GM12878 (cell line): ENCODE measurements around the gene TMBIM6. TPM values are rescaled to one million over a fixed set of nuclear protein-coding genes. Genes with fewer than 3 reads are reported as not detected.
A peak's percentile ranks its signal among the peaks of the same experiment; 100 is the strongest.

Experiments used
- ATAC-seq: fragments of 200-7000 bp; cut with Tn5 transposase; 3 replicates; pipeline ENCODE4 v1.9.1; 2020; ENCODE audit warnings: mild to moderate bottlenecking, moderate library complexity
- BruUV-seq: library from RNA; stranded (reverse); fragments of 400-500 nt; replicated peaks from 2 replicates; lab custom pipeline; 2021; lab: Mats Ljungman, UMichigan
- CTCF ChIA-PET: fragments of 300-600 bp; sonication (Branson Sonifier 250); formaldehyde crosslinking; extraction: SDS; loops from one replicate; lab custom pipeline; 2021; ENCODE audit warnings: inconsistent platforms; lab: Yijun Ruan, JAX
- POLR2A ChIA-PET: fragments of 350-600 bp; formaldehyde crosslinking; extraction: SDS; loops from one replicate; lab custom pipeline; 2021; ENCODE audit warnings: inconsistent platforms; lab: Charles Lee
- RAD21 ChIA-PET: fragments of 300-600 bp; sonication (Branson Sonifier 250); formaldehyde crosslinking; loops from one replicate; lab custom pipeline; 2023; ENCODE audit warnings: antibody characterized with exemption; ENCODE audit not compliant: unreplicated experiment; lab: Charles Lee
- SMC1A ChIA-PET: fragments of 300-600 bp; sonication (Branson Sonifier 250); formaldehyde crosslinking; loops from one replicate; lab custom pipeline; 2023; ENCODE audit not compliant: unreplicated experiment, uncharacterized antibody; lab: Charles Lee
- DNase-seq: peaks from one replicate; pipeline ENCODE4 v3.0.0-alpha.2; 2011; ENCODE audit warnings: low read depth, low spot score
- FAIRE-seq: peaks from 3 replicates; lab custom pipeline; 2011; peaks lifted over from hg19 to GRCh38; lab: Jason Lieb, UNC
- H2AFZ ChIP-seq: 2 replicates; pipeline ENCODE4 v1.6.0; 2011; ENCODE audit warnings: low read depth, low read length, control low read depth; ENCODE audit not compliant: control insufficient read depth
- H3K27ac ChIP-seq: 2 replicates; pipeline ENCODE4 v1.5.1; 2011; ENCODE audit warnings: control low read depth; ENCODE audit not compliant: control insufficient read depth, insufficient read depth
- H3K27me3 ChIP-seq, 2 experiments: replicated peaks in 1 of 2; 2 replicates each; pipeline versions ENCODE4 v1.6.0 to v1.6.1; 2011; ENCODE audit warnings: low read length in 1 of 2; ENCODE audit not compliant: control insufficient read depth in 2 of 2, insufficient read depth in 2 of 2
- H3K36me3 ChIP-seq, 2 experiments: 2 replicates each; pipeline ENCODE4 v1.5.1; 2011; ENCODE audit warnings: low read length in 1 of 2; ENCODE audit not compliant: control insufficient read depth in 2 of 2, insufficient read depth in 2 of 2
- H3K4me1 ChIP-seq: 2 replicates; pipeline ENCODE4 v1.6.1; 2011; ENCODE audit warnings: mild to moderate bottlenecking, low read length, moderate library complexity, mixed read lengths; ENCODE audit not compliant: control insufficient read depth, insufficient read depth
- H3K4me2 ChIP-seq: 2 replicates; pipeline ENCODE4 v1.6.0; 2011; ENCODE audit warnings: control low read depth; ENCODE audit not compliant: control insufficient read depth, insufficient read depth
- H3K4me3 ChIP-seq: fragments of 200-600 bp; sonication (generic); 2 replicates; pipeline ENCODE4 v1.5.1; 2016
- H3K79me2 ChIP-seq: 2 replicates; pipeline ENCODE4 v1.6.0; 2011; ENCODE audit warnings: low read length; ENCODE audit not compliant: control insufficient read depth, insufficient read depth
- H3K9ac ChIP-seq: 2 replicates; pipeline ENCODE4 v1.8.0; 2011; ENCODE audit warnings: low read length, control low read depth, mixed read lengths; ENCODE audit not compliant: control insufficient read depth, insufficient read depth
- H3K9me3 ChIP-seq: replicated peaks from 3 replicates; pipeline ENCODE4 v1.5.1; 2011; ENCODE audit warnings: mild to moderate bottlenecking, low read length; ENCODE audit not compliant: control insufficient read depth, insufficient read depth
- H4K20me1 ChIP-seq: 2 replicates; pipeline ENCODE4 v1.6.0; 2011; ENCODE audit not compliant: control insufficient read depth, insufficient read depth
- BCL11A ChIP-seq: IDR thresholded peaks from 2 replicates; pipeline ENCODE4 v1.6.1; 2011; ENCODE audit warnings: low read depth, low read length
- BMI1 ChIP-seq: fragments of 450-650 bp; IDR thresholded peaks from 2 replicates; pipeline ENCODE4 v1.6.1; 2016; ENCODE audit warnings: mild to moderate bottlenecking, moderate library complexity, borderline replicate concordance
- CEBPZ ChIP-seq: fragments of 150-350 bp; IDR thresholded peaks from 2 replicates; pipeline ENCODE4 v1.6.1; 2016; ENCODE audit warnings: low read depth, low read length
- EED ChIP-seq: sonication (generic); IDR thresholded peaks from 2 replicates; pipeline ENCODE4 v1.6.1; 2016; ENCODE audit warnings: antibody characterized with exemption, low read depth
- IKZF1 ChIP-seq: fragments of 450-650 bp; conservative IDR thresholded peaks from 2 replicates; pipeline ENCODE4 v1.6.1; 2017; ENCODE audit warnings: antibody characterized with exemption, mild to moderate bottlenecking
- IKZF2 ChIP-seq, 2 experiments: fragments of 450-650 bp; IDR thresholded peaks; 2 replicates each; pipeline ENCODE4 v1.6.1; 2017; ENCODE audit warnings: mild to moderate bottlenecking in 2 of 2, moderate library complexity in 2 of 2
- MTA2 ChIP-seq: fragments of 450-650 bp; IDR thresholded peaks from 2 replicates; pipeline ENCODE4 v1.6.1; 2016; ENCODE audit warnings: low read depth, mild to moderate bottlenecking, moderate library complexity
- NFIC ChIP-seq: IDR thresholded peaks from 2 replicates; pipeline ENCODE4 v1.6.1; 2012; ENCODE audit warnings: low read depth, mild to moderate bottlenecking, inconsistent platforms, low read length, moderate library complexity
- NR2F1 ChIP-seq: fragments of 450-650 bp; conservative IDR thresholded peaks from 2 replicates; pipeline ENCODE4 v1.6.1; 2017; ENCODE audit warnings: mild to moderate bottlenecking
- RUNX3 ChIP-seq: IDR thresholded peaks from 2 replicates; pipeline ENCODE4 v1.6.1; 2012; ENCODE audit warnings: low read length, inconsistent platforms
- SMAD1 ChIP-seq: fragments of 450-650 bp; IDR thresholded peaks from 2 replicates; pipeline ENCODE4 v1.6.1; 2018; ENCODE audit warnings: mild to moderate bottlenecking, low read depth; ENCODE audit not compliant: partially characterized antibody
- SPI1 ChIP-seq: IDR thresholded peaks from 2 replicates; pipeline ENCODE4 v1.6.1; 2011; ENCODE audit warnings: low read depth, mild to moderate bottlenecking, low read length, moderate library complexity, borderline replicate concordance; ENCODE audit not compliant: insufficient read depth
- TCF12 ChIP-seq: IDR thresholded peaks from 2 replicates; pipeline ENCODE4 v1.6.1; 2011; ENCODE audit warnings: low read depth, mild to moderate bottlenecking, low read length
- WGBS: methylation state at CpG from one replicate; pipeline ENCODE4 v1.1.6; 2016; ENCODE audit warnings: low lambda C conversion rate; ENCODE audit not compliant: insufficient replicate concordance, insufficient coverage; ENCODE audit errors: missing lambda C conversion rate; 5-methylcytosine and 5-hydroxymethylcytosine counted together
- in situ Hi-C: fragments of 300-500 bp; cut with MboI; formaldehyde crosslinking; loops from 9 replicates; pipeline ENCODE4 v1.14.3; 2018; ENCODE audit warnings: mixed read lengths
- intact Hi-C: fragments of 100-400 bp; cut with micrococcal nuclease; formaldehyde crosslinking; loops from one replicate; pipeline ENCODE4 v1.14.2; 2022; ENCODE audit not compliant: unreplicated experiment
- polyA plus RNA-seq, 11 experiments: library from polyadenylated mRNA; depleted of rRNA in 4 of 11; unstranded in 6 of 11; stranded (reverse) in 5 of 11; fragments of >200 nt; fragmentation: Nextera tagmentation in 4 of 11; fragmentation: Illumina TruSeq in 1 of 11; extraction: Ambion mirVana in 4 of 11; extraction: Trizol in 1 of 11; gene quantifications; 1 replicate in 1 of 11; 2 replicates in 10 of 11; pipeline versions ENCODE4 v1.2.1 to v1.2.3, GENCODE V29; 2011 to 2016; ENCODE audit warnings: inconsistent platforms in 2 of 11, missing spikeins in 2 of 11, low read depth in 1 of 11
- total RNA-seq, 4 experiments: library from RNA; depleted of rRNA in 3 of 4; stranded (reverse); fragments of >200 nt in 3 of 4; fragmentation: Illumina TruSeq in 1 of 4; extraction: Trizol in 1 of 4; gene quantifications; 2 replicates each; pipeline versions ENCODE4 v1.2.1 to v1.2.3, GENCODE V29; 2013 to 2021

Gene TMBIM6
- total and polyA plus RNA-seq, 10 of the 15 experiments (the other 5 are each of a cell fraction or from before 2014, with no cell fraction given), result 224 to 1,192 (median 379) TPM

- ATAC-seq, result peak; percentile 54
- H3K4me2 ChIP-seq, result peak overlapping the region; percentile 53
- no peak overlapping the region for H3K9ac ChIP-seq
- H3K27me3 ChIP-seq, result no peaks in the 10 kb centered on the region
- no peak for FAIRE-seq
- no peak overlapping the region for H3K4me3 ChIP-seq
- no peaks in the 10 kb centered on the region for H3K9me3 ChIP-seq
- H3K79me2 ChIP-seq, result no peaks in the 10 kb centered on the region; the same call in none of the 2 replicates
- POLR2A ChIA-PET, result interaction anchor here (0.6 to 1.7 kb wide), 4 partner anchors 8 to 21 kb away, joined by 5 to 7 read pairs (median 6); partner anchors contain the start of gene TMBIM6
- WGBS, result 42% methylated on average over 5 of the region's 5 CpGs
- TF ChIP-seq RUNX3 (peak; percentile 74), CEBPZ (no peak), EED (0 out of 2 replicates have a peak, but pooled peaks have one; percentile 36), IKZF1 (peak; percentile 25; the same call in 1 of the 2 replicates), MTA2 (peak; percentile 49; the same call in 1 of the 2 replicates), NR2F1 (0 out of 2 replicates have a peak, but pooled peaks have one; percentile 22), SMAD1 (no peak), BCL11A (peak; percentile 38; the same call in 1 of the 2 replicates), IKZF2 (IDR thresholded peaks at IDR 0.05) (peak in 1 of 2 experiments; percentile 31; a peak in 1 of 4 replicates), NFIC (peak; percentile 37; the same call in 1 of the 2 replicates), SPI1 (peak; percentile 3; the same call in 1 of the 2 replicates), TCF12 (0 out of 2 replicates have a peak, but pooled peaks have one; percentile 19), BMI1 (no peak)
- in situ Hi-C loops, result no loop called here
- peak overlapping the region; percentile 30 for H3K27ac ChIP-seq
- CTCF ChIA-PET, result interaction anchor here (0.8 to 6.1 kb wide), 13 partner anchors 9 to 142 kb away, joined by 3 to 46 read pairs (median 15); partner anchors contain the start of gene TMBIM6
- H3K36me3 ChIP-seq, result peaks cover 32 to 49% of the 10 kb centered on the region in 2 experiments
- BruUV-seq, result no TSS peak
- H3K4me1 ChIP-seq, result peaks cover 26% of the 10 kb centered on the region
- intact Hi-C loops, result no loop called here
- no peak overlapping the region for H2AFZ ChIP-seq
- H4K20me1 ChIP-seq, result peaks cover 7% of the 10 kb centered on the region; the same call in 1 of the 2 replicates
- DNase-seq, result no peak
- SMC1A ChIA-PET, result interaction anchor here (0.8 to 2.6 kb wide), 15 partner anchors 9 to 125 kb away, joined by 3 to 16 read pairs (median 4); partner anchors contain the start of genes BCDIN3D and TMBIM6
- RAD21 ChIA-PET, result interaction anchor here (0.7 to 2.0 kb wide), 10 partner anchors 8 to 81 kb away, joined by 3 to 16 read pairs (median 3); partner anchors contain the start of genes BCDIN3D and TMBIM6
Observed at GRCh38 chr12:49762468-49762847, 21.1 kb downstream of the TMBIM6 start.
